ENCODE measurements around the gene RNF115. TPM values are rescaled to one million over a fixed set of nuclear protein-coding genes. Genes with fewer than 3 reads are reported as not detected.

RNF115 gene
- total RNA-seq, 6 experiments from 2014 or later, result 5.3 to 10.3 (median 8.0) TPM

DNA sequence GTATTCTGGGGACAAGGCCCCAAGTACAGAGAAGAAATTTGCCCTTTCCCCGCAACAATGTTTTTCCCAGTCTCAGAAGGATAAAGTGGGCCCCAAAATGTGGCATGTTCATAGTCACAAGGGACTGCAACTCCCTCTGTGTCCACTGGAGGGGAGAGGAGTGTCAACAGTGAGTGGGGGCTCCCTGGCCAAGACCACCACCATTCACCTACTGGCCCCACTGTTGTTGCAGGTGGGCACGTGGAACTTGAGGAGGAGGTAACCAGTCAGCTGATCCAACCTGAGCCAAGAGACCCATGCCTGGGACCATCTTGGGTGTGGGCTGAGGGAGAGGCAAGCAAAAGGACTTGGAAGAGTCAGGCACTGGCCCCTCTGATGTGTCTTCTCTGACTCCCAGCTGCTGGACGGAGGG, 22.3 kb upstream of the RNF115 start:
- peaks cover 0 to 14% (median 2%) of the 10 kb centered on the region in 4 donors for H3K4me1 ChIP-seq
- 38% methylated on average over 1 of the region's 3 CpGs for WGBS (ENCODE audit: insufficient coverage, low coverage, low lambda C conversion rate, missing lambda C conversion rate)
- peak overlapping the region in 1 of 3 donors; percentile 37 for H3K27ac ChIP-seq
- no peaks in the 10 kb centered on the region for H3K27me3 ChIP-seq
- peak overlapping the region; percentile 36 to 58 (median 54) for H3K4me3 ChIP-seq
- H3K9me3 ChIP-seq, result no peaks in the 10 kb centered on the region
- TF ChIP-seq CTCF (IDR thresholded peaks at IDR 0.05) (peak; percentile 41 to 64 (median 50)), POLR2A (IDR thresholded peaks at IDR 0.05) (no peak)
- DNase-seq, result no peak
- intact Hi-C loops (cut with DNase I), result loop anchor here in 1 of 2 donors (10.0 kb wide), 1 partner anchor 169 kb away; no protein-coding TSS in a partner anchor
- peak; percentile 43 to 59 (median 49) for ATAC-seq
- peaks cover 0 to 35% (median 15%) of the 10 kb centered on the region in 4 donors for H3K36me3 ChIP-seq

DNA sequence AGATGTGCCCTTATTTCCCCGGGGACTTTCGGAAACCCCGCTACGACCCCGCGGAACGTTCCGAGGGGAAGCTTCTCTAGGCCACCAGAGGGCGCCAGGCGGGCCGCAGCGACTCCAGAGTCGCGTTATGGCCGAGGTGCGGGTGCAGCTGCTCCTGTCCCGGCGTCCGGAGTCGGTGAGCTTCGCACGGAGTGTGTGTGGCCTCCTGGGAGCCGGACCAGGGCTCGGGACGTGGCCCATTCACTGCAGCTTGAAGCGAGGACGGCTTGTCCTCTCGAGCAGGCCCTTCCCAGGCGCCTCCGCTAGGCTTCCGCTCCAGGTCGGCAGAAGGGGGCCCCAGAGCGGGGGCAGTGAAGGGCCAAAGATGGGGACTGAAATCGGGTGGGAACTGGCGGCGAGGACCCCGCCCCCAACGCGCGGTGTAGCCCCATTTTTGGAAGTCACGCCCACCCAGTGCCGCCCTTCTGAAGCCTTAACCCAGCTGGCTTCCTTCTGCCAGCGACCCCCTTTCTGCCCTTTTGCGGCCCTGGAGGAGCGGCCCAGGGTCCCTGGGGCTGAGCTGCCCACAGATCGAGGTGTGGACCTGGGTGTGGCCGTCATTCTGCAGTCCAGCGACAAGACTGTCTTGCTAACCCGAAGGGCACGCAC, 21.7 kb upstream of the RNF115 start, which contains the start of gene NUDT17:
TSS of gene NUDT17 (plus strand) at position 117 of the 648 bp plus-strand sequence. CDS start at position 128, 11 bp downstream.
- peak; percentile 83 to 86 (median 85) for DNase-seq
- 31% methylated on average over 3 of the region's 50 CpGs for WGBS (ENCODE audit: insufficient coverage, low coverage, low lambda C conversion rate, missing lambda C conversion rate)
- Histone ChIP-seq H3K9me3 (no peaks in the 10 kb centered on the region), H3K27me3 (no peaks in the 10 kb centered on the region), H3K36me3 (peaks cover 0 to 35% (median 17%) of the 10 kb centered on the region in 4 donors), H3K27ac (peak within 1 kb of the TSS in 2 of 3 donors; percentile 37 to 41), H3K4me1 (peaks cover 0 to 14% (median 2%) of the 10 kb centered on the region in 4 donors), H3K4me3 (peak within 1 kb of the TSS; percentile 36 to 58 (median 54))
- peak; percentile 79 to 95 (median 94) for TF ChIP-seq CTCF (IDR thresholded peaks at IDR 0.05)
- peak; percentile 20 for TF ChIP-seq POLR2A (IDR thresholded peaks at IDR 0.05)
- ATAC-seq, result peak; percentile 91 to 94 (median 93)
- intact Hi-C loops (cut with DNase I), result loop anchor here in 1 of 2 donors (10.0 kb wide), 1 partner anchor 169 kb away; no protein-coding TSS in a partner anchor

DNA sequence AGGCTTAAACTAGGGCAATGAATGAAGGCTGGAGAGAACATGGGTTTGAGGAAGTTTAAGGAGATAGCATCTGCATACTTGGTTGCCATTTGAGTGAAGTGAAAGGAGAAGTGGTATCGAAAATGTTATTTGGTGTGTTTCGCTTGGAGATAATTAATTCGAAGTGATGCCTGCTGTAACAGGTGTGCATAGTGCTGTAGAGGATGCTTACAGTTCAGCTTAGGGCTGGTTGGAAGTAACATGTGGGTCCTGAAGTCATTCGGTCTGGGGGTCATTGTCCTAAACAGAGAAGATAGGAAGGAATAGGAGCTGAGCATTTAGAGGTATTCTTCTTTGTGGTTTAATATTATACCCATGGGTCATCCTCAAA, 21.2 kb upstream of the RNF115 start:
- TF ChIP-seq CTCF (IDR thresholded peaks at IDR 0.05), result no peak
- TF ChIP-seq POLR2A (IDR thresholded peaks at IDR 0.05), result no peak
- Histone ChIP-seq H3K9me3 (no peaks in the 10 kb centered on the region), H3K36me3 (peaks cover 0 to 35% (median 17%) of the 10 kb centered on the region in 4 donors), H3K4me1 (peaks cover 0 to 14% (median 2%) of the 10 kb centered on the region in 4 donors), H3K27ac (peak overlapping the region in 1 of 3 donors; percentile 37), H3K27me3 (no peaks in the 10 kb centered on the region), H3K4me3 (peak overlapping the region; percentile 36 to 58 (median 54))
- ATAC-seq (peak; percentile 46 to 50 (median 50)), DNase-seq (no peak)
- 10% methylated on average over 4 of the region's 4 CpGs for WGBS (ENCODE audit: insufficient coverage, low coverage, low lambda C conversion rate, missing lambda C conversion rate)
- intact Hi-C loops (cut with DNase I), result loop anchor here in 1 of 2 donors (10.0 kb wide), 1 partner anchor 170 kb away; no protein-coding TSS in a partner anchor

DNA sequence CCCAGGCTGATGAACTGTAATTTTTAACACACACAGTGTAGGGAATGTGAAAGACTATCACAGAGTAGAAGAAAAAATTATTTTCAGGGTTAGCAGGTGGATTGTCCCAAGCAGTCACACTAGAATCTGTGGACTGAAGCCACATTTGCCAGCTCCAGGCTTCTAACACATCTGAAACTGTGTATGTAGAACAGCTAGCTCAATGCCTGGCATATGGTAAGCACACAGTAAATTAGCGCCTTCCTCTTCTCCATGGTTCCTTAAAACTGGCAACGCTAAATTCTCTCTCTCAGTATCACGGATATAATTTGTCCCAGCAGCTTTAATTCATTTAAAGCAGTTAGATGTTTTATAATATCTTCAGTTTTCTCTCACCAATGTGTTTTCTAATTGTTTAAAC, 19.1 kb upstream of the RNF115 start:
- Histone ChIP-seq H3K27ac (no peak overlapping the region), H3K4me3 (no peak overlapping the region), H3K27me3 (no peaks in the 10 kb centered on the region), H3K36me3 (peaks cover 5 to 53% (median 31%) of the 10 kb centered on the region in 4 donors), H3K9me3 (no peaks in the 10 kb centered on the region), H3K4me1 (peaks cover 0 to 14% (median 2%) of the 10 kb centered on the region in 4 donors)
- TF ChIP-seq POLR2A (IDR thresholded peaks at IDR 0.05) (no peak), CTCF (IDR thresholded peaks at IDR 0.05) (no peak)
- intact Hi-C loops (cut with DNase I), result loop anchor here (5.0 to 10.0 kb wide), 2 partner anchors 172 to 174 kb away; no protein-coding TSS in a partner anchor
- DNase-seq, result no peak
- 97% methylated on average over 3 of the region's 3 CpGs for WGBS (ENCODE audit: insufficient coverage, low coverage, low lambda C conversion rate, missing lambda C conversion rate)
- ATAC-seq, result no peak

All from right lobe of liver (tissue), 6 donors.